ENCODE measurements around the gene RPL14. TPM values are rescaled to one million over a fixed set of nuclear protein-coding genes. Genes with fewer than 3 reads are reported as not detected.
"Not testable (repeated sequence)": the region's sequence is repeated elsewhere in the genome, so short reads cannot be mapped to it uniquely, and the experiment has no call there.

Gene RPL14
- total RNA-seq, 2 experiments from 2014 or later, result 943 to 2,858 TPM

DNA sequence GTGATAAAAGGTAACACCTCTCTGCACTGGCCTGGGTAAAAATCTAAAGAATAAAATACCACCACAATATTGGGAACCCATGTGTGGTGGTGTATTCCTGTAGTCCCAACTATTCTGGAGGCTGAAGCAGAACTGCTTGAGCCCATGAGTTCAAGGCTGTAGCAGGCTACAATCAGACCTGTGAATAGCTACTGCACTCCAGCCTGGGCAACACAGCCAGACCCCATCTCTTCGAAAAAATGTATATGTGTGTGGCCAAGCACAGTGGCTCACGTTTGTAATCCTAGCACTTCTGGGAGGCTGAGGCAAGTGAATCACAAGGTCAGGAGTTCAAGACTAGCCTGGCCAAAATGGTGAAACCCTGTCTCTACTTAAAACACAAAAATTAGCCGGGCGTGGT lies 1.8 kb upstream of the RPL14 start:
- Histone ChIP-seq H3K36me3 (ENCODE audit: insufficient read depth, low read length) (peaks cover 30% of the 10 kb centered on the region), H3K4me1 (ENCODE audit: insufficient read depth, low read length, poor library complexity, severe bottlenecking) (peaks cover 47% of the 10 kb centered on the region), H3K4me2 (ENCODE audit: low read length) (no peak overlapping the region), H3K27ac (ENCODE audit: low read depth, low read length, poor library complexity, severe bottlenecking) (no peak overlapping the region), H3K9me3 (ENCODE audit: low read length) (no peaks in the 10 kb centered on the region), H4K20me1 (ENCODE audit: insufficient read depth, low read length) (peaks cover 23% of the 10 kb centered on the region), H3K4me3 (ENCODE audit: low read depth, low read length, poor library complexity, severe bottlenecking) (no peak overlapping the region), H2AFZ (ENCODE audit: low read length) (no peak overlapping the region), H3K79me2 (ENCODE audit: insufficient read depth, low read depth, low read length) (peaks cover 39% of the 10 kb centered on the region), H3K9me2 (ENCODE audit: insufficient read depth, low read length) (no peaks in the 10 kb centered on the region)
- ChIA-PET CTCF (ENCODE audit: unreplicated experiment) (no interaction called here), POLR2A (interaction anchor here (1.0 to 1.1 kb wide), 2 partner anchors 10 to 69 kb away, joined by 3 read pairs; no protein-coding TSS in a partner anchor)
- BruUV-seq (replicated peaks), result no TSS peak
- intact Hi-C loops (cut with micrococcal nuclease; ENCODE audit: unreplicated experiment), result loop anchor here (5.0 to 10.0 kb wide), 2 partner anchors 262 to 1509 kb away; partner anchors contain the start of gene ULK4
- no peak for TF ChIP-seq EZH2phosphoT487 (IDR thresholded peaks at IDR 0.05; ENCODE audit: borderline replicate concordance, low read depth, low read length)
- TF ChIP-seq, protein P1, sequence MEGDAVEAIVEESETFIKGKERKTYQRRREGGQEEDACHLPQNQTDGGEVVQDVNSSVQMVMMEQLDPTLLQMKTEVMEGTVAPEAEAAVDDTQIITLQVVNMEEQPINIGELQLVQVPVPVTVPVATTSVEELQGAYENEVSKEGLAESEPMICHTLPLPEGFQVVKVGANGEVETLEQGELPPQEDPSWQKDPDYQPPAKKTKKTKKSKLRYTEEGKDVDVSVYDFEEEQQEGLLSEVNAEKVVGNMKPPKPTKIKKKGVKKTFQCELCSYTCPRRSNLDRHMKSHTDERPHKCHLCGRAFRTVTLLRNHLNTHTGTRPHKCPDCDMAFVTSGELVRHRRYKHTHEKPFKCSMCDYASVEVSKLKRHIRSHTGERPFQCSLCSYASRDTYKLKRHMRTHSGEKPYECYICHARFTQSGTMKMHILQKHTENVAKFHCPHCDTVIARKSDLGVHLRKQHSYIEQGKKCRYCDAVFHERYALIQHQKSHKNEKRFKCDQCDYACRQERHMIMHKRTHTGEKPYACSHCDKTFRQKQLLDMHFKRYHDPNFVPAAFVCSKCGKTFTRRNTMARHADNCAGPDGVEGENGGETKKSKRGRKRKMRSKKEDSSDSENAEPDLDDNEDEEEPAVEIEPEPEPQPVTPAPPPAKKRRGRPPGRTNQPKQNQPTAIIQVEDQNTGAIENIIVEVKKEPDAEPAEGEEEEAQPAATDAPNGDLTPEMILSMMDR (conservative IDR thresholded peaks at IDR 0.05; ENCODE audit: low read length), result no peak
- DNase-seq (ENCODE audit: low spot score), result no peak

DNA sequence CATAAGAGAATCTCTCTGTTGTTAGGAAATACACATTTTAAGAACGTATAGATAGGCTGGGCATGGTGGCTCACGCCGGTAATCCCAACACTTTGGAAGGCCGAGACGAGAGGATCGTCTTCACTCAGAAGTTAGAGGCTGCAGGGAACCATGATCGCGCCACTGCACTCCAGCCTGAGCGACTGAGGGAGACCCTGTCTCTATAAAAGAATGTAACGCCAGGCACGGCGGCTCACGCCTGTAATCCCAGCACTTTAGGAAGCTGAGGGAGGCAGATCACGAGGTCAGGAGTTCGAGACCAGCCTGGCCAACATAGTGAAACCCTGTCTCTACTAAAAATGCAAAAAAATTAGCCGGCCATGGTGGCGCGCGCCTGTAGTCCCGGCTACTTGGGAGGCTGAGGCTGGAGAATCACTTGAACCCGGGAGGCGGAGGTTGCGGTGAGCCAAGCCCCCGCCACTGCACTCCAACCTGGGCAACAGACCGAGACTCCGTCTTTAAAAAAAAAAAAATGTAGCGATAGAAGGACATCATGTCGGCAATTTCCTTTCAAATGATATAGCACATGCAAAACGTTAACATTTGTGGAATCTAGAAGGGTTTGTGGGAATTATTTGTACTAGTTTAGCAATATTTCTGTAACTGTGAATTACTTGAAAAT lies 730 bp upstream of the RPL14 start:
- Histone ChIP-seq H3K4me2 (ENCODE audit: low read length) (peak overlapping the region; percentile 80), H3K27ac (ENCODE audit: low read depth, low read length, poor library complexity, severe bottlenecking) (peak overlapping the region; percentile 80), H3K79me2 (ENCODE audit: insufficient read depth, low read depth, low read length) (peaks cover 46% of the 10 kb centered on the region), H3K36me3 (ENCODE audit: insufficient read depth, low read length) (peaks cover 41% of the 10 kb centered on the region), H3K9me3 (ENCODE audit: low read length) (no peaks in the 10 kb centered on the region), H3K4me1 (ENCODE audit: insufficient read depth, low read length, poor library complexity, severe bottlenecking) (peaks cover 49% of the 10 kb centered on the region), H3K4me3 (ENCODE audit: low read depth, low read length, poor library complexity, severe bottlenecking) (peak overlapping the region; percentile 98), H2AFZ (ENCODE audit: low read length) (peak overlapping the region; percentile 82; the same call in 1 of the 2 replicates), H4K20me1 (ENCODE audit: insufficient read depth, low read length) (peaks cover 23% of the 10 kb centered on the region), H3K9me2 (ENCODE audit: insufficient read depth, low read length) (no peaks in the 10 kb centered on the region)
- intact Hi-C loops (cut with micrococcal nuclease; ENCODE audit: unreplicated experiment), result loop anchor here (2.0 to 10.0 kb wide), 3 partner anchors 261 to 1508 kb away; partner anchors contain the start of genes CTNNB1 and ULK4
- TF ChIP-seq, protein P1 (conservative IDR thresholded peaks at IDR 0.05; ENCODE audit: low read length), result no peak
- TF ChIP-seq EZH2phosphoT487 (IDR thresholded peaks at IDR 0.05; ENCODE audit: borderline replicate concordance, low read depth, low read length), result no peak
- POLR2A ChIA-PET, result interaction anchor here (1.6 kb wide), 1 partner anchor 148 kb away, joined by 6 read pairs; no protein-coding TSS in a partner anchor
- DNase-seq (ENCODE audit: low spot score), result no peak
- BruUV-seq (replicated peaks), result TSS peak; percentile 99
- CTCF ChIA-PET (ENCODE audit: unreplicated experiment), result no interaction called here

DNA sequence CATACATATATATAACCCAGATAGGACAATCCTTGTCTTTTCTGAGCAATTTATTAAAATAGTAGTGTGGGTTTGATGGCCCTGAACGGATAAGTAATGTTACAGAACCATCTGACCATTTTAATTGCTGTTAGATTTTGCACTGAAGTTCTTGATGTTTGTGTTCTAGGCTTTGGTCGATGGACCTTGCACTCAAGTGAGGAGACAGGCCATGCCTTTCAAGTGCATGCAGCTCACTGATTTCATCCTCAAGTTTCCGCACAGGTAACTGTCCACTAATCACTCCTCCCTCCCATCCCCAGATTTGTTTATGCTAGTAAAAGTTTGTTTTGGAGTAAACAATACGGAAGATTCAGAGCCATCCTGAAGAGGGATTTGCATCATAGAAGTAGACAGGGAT lies 1.3 kb downstream of the RPL14 start:
- Histone ChIP-seq H3K4me2 (ENCODE audit: low read length) (peak overlapping the region; percentile 78), H2AFZ (ENCODE audit: low read length) (no peak overlapping the region), H3K27ac (ENCODE audit: low read depth, low read length, poor library complexity, severe bottlenecking) (peak overlapping the region; percentile 80), H3K4me1 (ENCODE audit: insufficient read depth, low read length, poor library complexity, severe bottlenecking) (peaks cover 40% of the 10 kb centered on the region), H3K9me2 (ENCODE audit: insufficient read depth, low read length) (no peaks in the 10 kb centered on the region), H4K20me1 (ENCODE audit: insufficient read depth, low read length) (peaks cover 23% of the 10 kb centered on the region), H3K9me3 (ENCODE audit: low read length) (no peaks in the 10 kb centered on the region), H3K4me3 (ENCODE audit: low read depth, low read length, poor library complexity, severe bottlenecking) (peak overlapping the region; percentile 98), H3K79me2 (ENCODE audit: insufficient read depth, low read depth, low read length) (peaks cover 48% of the 10 kb centered on the region), H3K36me3 (ENCODE audit: insufficient read depth, low read length) (peaks cover 62% of the 10 kb centered on the region)
- no TSS peak for BruUV-seq (replicated peaks)
- DNase-seq (ENCODE audit: low spot score), result no peak
- intact Hi-C loops (cut with micrococcal nuclease; ENCODE audit: unreplicated experiment), result loop anchor here (5.0 to 10.0 kb wide), 2 partner anchors 259 to 1506 kb away; partner anchors contain the start of gene ULK4
- POLR2A ChIA-PET, result interaction anchor here (0.9 to 1.6 kb wide), 4 partner anchors 13 to 67 kb away, joined by 3 to 6 read pairs (median 4); partner anchors contain the start of genes ZNF619 and ZNF621
- TF ChIP-seq, protein P1 (conservative IDR thresholded peaks at IDR 0.05; ENCODE audit: low read length), result no peak
- CTCF ChIA-PET (ENCODE audit: unreplicated experiment), result no interaction called here

DNA sequence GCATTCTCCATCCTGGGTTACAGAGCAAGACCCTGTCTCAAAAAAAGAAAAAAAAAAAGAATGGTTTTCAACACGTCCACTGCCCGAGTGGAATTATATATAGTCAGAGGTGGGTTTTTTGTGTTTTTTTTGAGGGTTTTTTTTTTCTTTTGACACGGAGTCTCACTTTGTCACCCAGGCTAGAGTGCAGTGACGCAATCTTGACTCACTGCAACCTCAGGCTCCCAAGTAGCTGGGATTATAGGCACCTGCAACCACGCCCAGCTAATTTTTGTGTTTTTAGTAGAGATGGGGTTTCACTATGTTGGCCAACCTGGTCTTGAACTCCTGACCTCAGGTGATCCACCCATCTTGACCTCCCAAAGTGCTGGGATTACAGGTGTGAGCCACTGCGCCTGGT lies 3.3 kb downstream of the RPL14 start:
- intact Hi-C loops (cut with micrococcal nuclease; ENCODE audit: unreplicated experiment); BruUV-seq (replicated peaks); CTCF ChIA-PET (ENCODE audit: unreplicated experiment): not testable (repeated sequence)

More for the DNA sequence above, 3.3 kb downstream of the RPL14 start:
- H3K4me3 ChIP-seq (ENCODE audit: low read depth, low read length, poor library complexity, severe bottlenecking); H3K27ac ChIP-seq (ENCODE audit: low read depth, low read length, poor library complexity, severe bottlenecking); H3K9me2 ChIP-seq (ENCODE audit: insufficient read depth, low read length); H3K9me3 ChIP-seq (ENCODE audit: low read length); H2AFZ ChIP-seq (ENCODE audit: low read length); DNase-seq (ENCODE audit: low spot score): not testable (repeated sequence)
- POLR2A ChIA-PET, result interaction anchor here (1.2 kb wide), 1 partner anchor 18 kb away, joined by 4 read pairs; no protein-coding TSS in a partner anchor
- H3K36me3 ChIP-seq (ENCODE audit: insufficient read depth, low read length), result peaks cover 82% of the 10 kb centered on the region
- peaks cover 31% of the 10 kb centered on the region for H3K4me1 ChIP-seq (ENCODE audit: insufficient read depth, low read length, poor library complexity, severe bottlenecking)
- H4K20me1 ChIP-seq (ENCODE audit: insufficient read depth, low read length), result peaks cover 26% of the 10 kb centered on the region
- H3K4me2 ChIP-seq (ENCODE audit: low read length), result 0 out of 2 replicates have a peak overlapping the region, but pooled peaks have one; percentile 7
- peaks cover 48% of the 10 kb centered on the region for H3K79me2 ChIP-seq (ENCODE audit: insufficient read depth, low read depth, low read length)

Data from OCI-LY7 (cell line).